Measurements from ENCODE around the gene PLCB3. TPM values are rescaled to one million over a fixed set of nuclear protein-coding genes. Genes with fewer than 3 reads are reported as not detected.

The PLCB3 gene
- polyA plus RNA-seq, 1 donor from 2014 or later, result 2.1 TPM

DNA sequence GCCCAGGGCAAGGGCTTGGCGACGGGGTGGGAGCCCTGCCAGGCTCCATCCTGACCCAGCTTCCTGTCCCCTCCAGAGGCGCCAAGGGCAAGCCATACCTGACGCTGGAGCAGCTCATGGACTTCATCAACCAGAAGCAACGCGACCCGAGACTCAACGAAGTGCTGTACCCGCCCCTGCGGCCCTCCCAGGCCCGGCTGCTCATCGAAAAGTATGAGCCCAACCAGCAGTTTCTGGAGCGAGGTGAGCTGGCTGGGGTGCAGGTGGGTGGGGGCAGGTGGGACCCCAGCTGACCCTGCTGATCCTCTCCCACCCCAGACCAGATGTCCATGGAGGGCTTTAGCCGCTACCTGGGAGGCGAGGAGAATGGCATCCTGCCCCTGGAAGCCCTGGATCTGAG, 5.0 kb downstream of the PLCB3 start:
- no peaks in the 10 kb centered on the region for H3K36me3 ChIP-seq (ENCODE audit: insufficient read depth, low read length)

DNA sequence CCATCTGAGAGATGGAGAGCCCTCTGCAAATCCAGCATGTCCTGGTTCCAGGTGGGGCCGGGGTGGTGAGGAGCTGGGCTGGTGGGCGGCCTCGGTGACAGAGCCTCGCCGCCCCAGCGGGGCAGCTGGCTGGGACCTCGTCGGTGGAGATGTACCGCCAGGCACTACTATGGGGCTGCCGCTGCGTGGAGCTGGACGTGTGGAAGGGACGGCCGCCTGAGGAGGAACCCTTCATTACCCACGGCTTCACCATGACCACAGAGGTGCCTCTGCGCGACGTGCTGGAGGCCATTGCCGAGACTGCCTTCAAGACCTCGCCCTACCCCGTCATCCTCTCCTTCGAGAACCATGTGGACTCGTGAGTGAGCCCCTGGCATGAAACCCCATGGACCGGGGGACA, 7.0 kb downstream of the PLCB3 start:
- H4K20me1 ChIP-seq (ENCODE audit: insufficient read depth), result no peaks in the 10 kb centered on the region
- TF ChIP-seq TAF1 (IDR thresholded peaks at IDR 0.05; ENCODE audit: low read depth) (no peak), EZH2 (IDR thresholded peaks at IDR 0.05; ENCODE audit: borderline replicate concordance, insufficient read depth, low read length, poor library complexity, severe bottlenecking) (no peak)
- H3K9ac ChIP-seq (ENCODE audit: low read length), result no peak overlapping the region
- no peak overlapping the region for H3K4me3 ChIP-seq (ENCODE audit: low read length)
- H2AFZ ChIP-seq (ENCODE audit: low read depth, low read length), result no peak overlapping the region
- H3K27me3 ChIP-seq (ENCODE audit: insufficient read depth, low read depth, low read length), result no peaks in the 10 kb centered on the region
- H3K27ac ChIP-seq (ENCODE audit: low read length), result no peak overlapping the region
- no peak overlapping the region for H3K4me2 ChIP-seq (ENCODE audit: low read length)
- H3K79me2 ChIP-seq (replicated peaks; ENCODE audit: insufficient read depth, low read length), result no peaks in the 10 kb centered on the region
- H3K36me3 ChIP-seq (ENCODE audit: insufficient read depth, low read length), result no peaks in the 10 kb centered on the region
- H3K9me3 ChIP-seq (ENCODE audit: low read length), result no peaks in the 10 kb centered on the region
- H3K9me2 ChIP-seq (ENCODE audit: insufficient read depth, low read length), result no peaks in the 10 kb centered on the region
- no peaks in the 10 kb centered on the region for H3F3A ChIP-seq (ENCODE audit: insufficient read depth, low read length, poor library complexity, severe bottlenecking)

More for the DNA sequence above, 5.0 kb downstream of the PLCB3 start:
- Histone ChIP-seq H3K4me3 (ENCODE audit: low read length) (no peak overlapping the region), H3K9me3 (ENCODE audit: low read length) (no peaks in the 10 kb centered on the region), H3K79me2 (replicated peaks; ENCODE audit: insufficient read depth, low read length) (no peaks in the 10 kb centered on the region), H3K27ac (ENCODE audit: low read length) (no peak overlapping the region), H4K20me1 (ENCODE audit: insufficient read depth) (no peaks in the 10 kb centered on the region), H3K4me2 (ENCODE audit: low read length) (no peak overlapping the region), H3F3A (ENCODE audit: insufficient read depth, low read length, poor library complexity, severe bottlenecking) (no peaks in the 10 kb centered on the region), H2AFZ (ENCODE audit: low read depth, low read length) (no peak overlapping the region), H3K27me3 (ENCODE audit: insufficient read depth, low read depth, low read length) (peaks cover 6% of the 10 kb centered on the region), H3K9ac (ENCODE audit: low read length) (no peak overlapping the region), H3K9me2 (ENCODE audit: insufficient read depth, low read length) (no peaks in the 10 kb centered on the region)
- TF ChIP-seq POLR2AphosphoS5 (IDR thresholded peaks at IDR 0.05), result no peak
- no peak for TF ChIP-seq RAD21 (conservative IDR thresholded peaks at IDR 0.05)
- no peak for TF ChIP-seq SMC3 (conservative IDR thresholded peaks at IDR 0.05; ENCODE audit: poor library complexity)
- TF ChIP-seq MXI1 (conservative IDR thresholded peaks at IDR 0.05; ENCODE audit: poor library complexity, severe bottlenecking), result no peak
- TF ChIP-seq, protein P1, sequence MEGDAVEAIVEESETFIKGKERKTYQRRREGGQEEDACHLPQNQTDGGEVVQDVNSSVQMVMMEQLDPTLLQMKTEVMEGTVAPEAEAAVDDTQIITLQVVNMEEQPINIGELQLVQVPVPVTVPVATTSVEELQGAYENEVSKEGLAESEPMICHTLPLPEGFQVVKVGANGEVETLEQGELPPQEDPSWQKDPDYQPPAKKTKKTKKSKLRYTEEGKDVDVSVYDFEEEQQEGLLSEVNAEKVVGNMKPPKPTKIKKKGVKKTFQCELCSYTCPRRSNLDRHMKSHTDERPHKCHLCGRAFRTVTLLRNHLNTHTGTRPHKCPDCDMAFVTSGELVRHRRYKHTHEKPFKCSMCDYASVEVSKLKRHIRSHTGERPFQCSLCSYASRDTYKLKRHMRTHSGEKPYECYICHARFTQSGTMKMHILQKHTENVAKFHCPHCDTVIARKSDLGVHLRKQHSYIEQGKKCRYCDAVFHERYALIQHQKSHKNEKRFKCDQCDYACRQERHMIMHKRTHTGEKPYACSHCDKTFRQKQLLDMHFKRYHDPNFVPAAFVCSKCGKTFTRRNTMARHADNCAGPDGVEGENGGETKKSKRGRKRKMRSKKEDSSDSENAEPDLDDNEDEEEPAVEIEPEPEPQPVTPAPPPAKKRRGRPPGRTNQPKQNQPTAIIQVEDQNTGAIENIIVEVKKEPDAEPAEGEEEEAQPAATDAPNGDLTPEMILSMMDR (IDR thresholded peaks at IDR 0.05; ENCODE audit: poor library complexity, severe bottlenecking), result no peak

DNA sequence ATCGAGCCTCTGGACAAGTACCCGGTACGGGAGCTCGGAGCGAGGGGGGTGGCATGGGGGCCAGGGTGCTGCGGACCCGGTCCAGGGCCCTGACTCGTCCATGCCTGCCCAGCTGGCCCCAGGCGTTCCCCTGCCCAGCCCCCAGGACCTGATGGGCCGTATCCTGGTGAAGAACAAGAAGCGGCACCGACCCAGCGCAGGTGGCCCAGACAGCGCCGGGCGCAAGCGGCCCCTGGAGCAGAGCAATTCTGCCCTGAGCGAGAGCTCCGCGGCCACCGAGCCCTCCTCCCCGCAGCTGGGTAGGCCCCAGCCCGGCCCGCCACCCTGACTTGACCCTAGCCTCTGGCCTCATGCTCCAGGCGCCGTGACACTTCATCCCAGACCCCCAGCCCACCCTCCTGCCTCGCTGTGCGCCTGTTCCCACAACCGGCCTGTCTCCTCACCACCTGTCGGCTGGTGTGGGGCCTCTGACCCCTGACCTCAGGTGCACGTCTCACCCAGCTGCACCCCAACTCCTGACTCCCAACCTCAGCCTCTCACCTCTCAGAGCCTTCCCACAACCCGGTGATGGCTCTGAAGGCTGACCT, 7.7 kb downstream of the PLCB3 start:
- no peaks in the 10 kb centered on the region for H3F3A ChIP-seq (ENCODE audit: insufficient read depth, low read length, poor library complexity, severe bottlenecking)
- no peaks in the 10 kb centered on the region for H3K36me3 ChIP-seq (ENCODE audit: insufficient read depth, low read length)
- TF ChIP-seq TAF1 (IDR thresholded peaks at IDR 0.05; ENCODE audit: low read depth), result no peak
- no peak for TF ChIP-seq EP300 (conservative IDR thresholded peaks at IDR 0.05; ENCODE audit: poor library complexity, severe bottlenecking)

More for the DNA sequence above, 7.7 kb downstream of the PLCB3 start:
- Histone ChIP-seq H2AFZ (ENCODE audit: low read depth, low read length) (no peak overlapping the region), H3K27me3 (ENCODE audit: insufficient read depth, low read depth, low read length) (no peaks in the 10 kb centered on the region), H3K9ac (ENCODE audit: low read length) (no peak overlapping the region), H3K79me2 (replicated peaks; ENCODE audit: insufficient read depth, low read length) (no peaks in the 10 kb centered on the region), H3K27ac (ENCODE audit: low read length) (no peak overlapping the region), H3K9me2 (ENCODE audit: insufficient read depth, low read length) (no peaks in the 10 kb centered on the region), H3K4me2 (ENCODE audit: low read length) (no peak overlapping the region), H3K9me3 (ENCODE audit: low read length) (no peaks in the 10 kb centered on the region), H3K4me3 (ENCODE audit: low read length) (no peak overlapping the region), H4K20me1 (ENCODE audit: insufficient read depth) (no peaks in the 10 kb centered on the region)
